B cell (primary cell): ENCODE results near the gene ENO2. TPM values are rescaled to one million over a fixed set of nuclear protein-coding genes. Genes with fewer than 3 reads are reported as not detected.
"Not testable (repeated sequence)": the region's sequence is repeated elsewhere in the genome, so short reads cannot be mapped to it uniquely, and the experiment has no call there.

Source experiments
- ATAC-seq: fragments of 200-7000 bp; cut with Tn5 transposase; one replicate; pipeline ENCODE4 v1.10.0; 2021; ENCODE audit warnings: low read depth, mild to moderate bottlenecking, moderate number of reproducible peaks, moderate library complexity
- CTCF ChIA-PET: fragments of 350-600 bp; sonication (Branson Sonifier 250); formaldehyde crosslinking; loops from one replicate; lab custom pipeline; 2021; ENCODE audit warnings: antibody characterized with exemption, inconsistent platforms; lab: Charles Lee
- POLR2A ChIA-PET: fragments of 350-600 bp; sonication (Branson Sonifier 250); formaldehyde crosslinking; loops from one replicate; lab custom pipeline; 2021; ENCODE audit warnings: antibody characterized with exemption; lab: Charles Lee
- DNase-seq: peaks from one replicate; pipeline ENCODE4 v3.0.0; 2013
- H2AFZ ChIP-seq: 2 replicates; pipeline ENCODE4 v1.6.1; 2012; ENCODE audit warnings: mild to moderate bottlenecking, low read depth, low read length; ENCODE audit not compliant: insufficient read depth, poor library complexity, severe bottlenecking
- H3K27ac ChIP-seq, 2 donors: 1 replicate in 1 of 2; 2 replicates in 1 of 2; pipeline ENCODE4 v1.5.1; 2012 to 2013; ENCODE audit warnings: low read length in 2 of 2, mild to moderate bottlenecking in 2 of 2, moderate library complexity in 1 of 2
- H3K27me3 ChIP-seq, 4 experiments: fragments of 200-600 bp in 1 of 4; sonication (generic) in 1 of 4; replicated peaks in 1 of 4; 1 replicate in 2 of 4; 2 replicates in 2 of 4; pipeline versions ENCODE4 v1.6.1 to v1.7.0; 2013 to 2016; ENCODE audit warnings: low read length in 3 of 4, mild to moderate bottlenecking in 2 of 4, mixed read lengths in 1 of 4, moderate library complexity in 1 of 4; ENCODE audit not compliant: insufficient read depth in 4 of 4, control insufficient read depth in 3 of 4; ENCODE audit errors: control extremely low read depth in 1 of 4
- H3K36me3 ChIP-seq, 2 experiments: replicated peaks in 1 of 2; 1 replicate in 1 of 2; 2 replicates in 1 of 2; pipeline versions ENCODE4 v1.6.1 to v1.7.1; 2013; ENCODE audit warnings: low read length in 1 of 2; ENCODE audit not compliant: insufficient read depth in 2 of 2, control insufficient read depth in 1 of 2; ENCODE audit errors: control extremely low read depth in 1 of 2, extremely low read depth in 1 of 2
- H3K4me1 ChIP-seq, 2 donors: fragments of 200-600 bp in 1 of 2; sonication (generic) in 1 of 2; 1 replicate in 1 of 2; 2 replicates in 1 of 2; pipeline versions ENCODE4 v1.5.1 to v1.6.1; 2013 to 2017; ENCODE audit warnings: low read length in 2 of 2; ENCODE audit not compliant: control insufficient read depth in 2 of 2, insufficient read depth in 2 of 2
- H3K4me2 ChIP-seq: replicated peaks from 2 replicates; pipeline ENCODE3; 2012; ENCODE audit warnings: mild to moderate bottlenecking, low read depth, low read length; ENCODE audit not compliant: poor library complexity, severe bottlenecking
- H3K4me3 ChIP-seq, 5 experiments: fragments of 200-600 bp in 1 of 5; sonication (generic) in 1 of 5; 1 replicate in 3 of 5; 2 replicates in 2 of 5; pipeline versions ENCODE4 v1.5.1 to v1.7.0; 2011 to 2016; ENCODE audit warnings: low read length in 4 of 5, mild to moderate bottlenecking in 4 of 5, low read depth in 2 of 5, control low read depth in 1 of 5, moderate library complexity in 1 of 5; ENCODE audit not compliant: insufficient read depth in 1 of 5; ENCODE audit errors: control extremely low read depth in 1 of 5, extremely low read depth in 1 of 5
- H3K79me2 ChIP-seq: fragments of 200-600 bp; sonication (generic); one replicate; pipeline ENCODE4 v1.6.0; 2016; ENCODE audit warnings: low read length; ENCODE audit not compliant: control insufficient read depth, insufficient read depth
- H3K9ac ChIP-seq: fragments of 200-600 bp; sonication (generic); 2 replicates; pipeline ENCODE4 v1.6.1; 2017; ENCODE audit warnings: mild to moderate bottlenecking, low read length, moderate library complexity
- H3K9me3 ChIP-seq, 3 donors: one replicate each; pipeline versions ENCODE4 v1.6.1 to v1.7.1; 2013; ENCODE audit warnings: low read length in 2 of 3; ENCODE audit not compliant: control insufficient read depth in 2 of 3, insufficient read depth in 1 of 3; ENCODE audit errors: control extremely low read depth in 1 of 3
- H4K20me1 ChIP-seq: 2 replicates; pipeline ENCODE4 v1.6.0; 2012; ENCODE audit warnings: mild to moderate bottlenecking, low read length; ENCODE audit not compliant: insufficient read depth, control insufficient read depth, poor library complexity, severe bottlenecking
- H3K27ac Mint-ChIP-seq: one replicate; pipeline ENCODE4 v1.8.0; 2021; ENCODE audit warnings: mixed read lengths
- H3K27me3 Mint-ChIP-seq: one replicate; pipeline ENCODE4 v1.8.0; 2021; ENCODE audit warnings: mixed read lengths
- H3K4me1 Mint-ChIP-seq: one replicate; pipeline ENCODE4 v1.8.0; 2021; ENCODE audit warnings: mixed read lengths
- H3K4me3 Mint-ChIP-seq: one replicate; pipeline ENCODE4 v1.8.0; 2021; ENCODE audit warnings: mixed read lengths
- H3K9me3 Mint-ChIP-seq: one replicate; pipeline ENCODE4 v1.8.0; 2022; ENCODE audit warnings: mixed read lengths; ENCODE audit not compliant: insufficient read depth
- CTCF ChIP-seq: fragments of 200-600 bp; IDR thresholded peaks from one replicate; pipeline ENCODE4 v1.8.0; 2022; ENCODE audit warnings: antibody characterized with exemption, mild to moderate bottlenecking
- EZH2 ChIP-seq: IDR thresholded peaks from 2 replicates; pipeline ENCODE4 v1.6.1; 2012; ENCODE audit warnings: borderline replicate concordance, low read depth, mild to moderate bottlenecking, moderate library complexity, low read length; ENCODE audit not compliant: insufficient read depth, poor library complexity, severe bottlenecking
- WGBS: methylation state at CpG from one replicate; pipeline ENCODE4 v1.1.5; 2013; ENCODE audit warnings: missing lambda C conversion rate; ENCODE audit not compliant: insufficient coverage; 5-methylcytosine and 5-hydroxymethylcytosine counted together
- intact Hi-C: fragments of 100-400 bp; cut with micrococcal nuclease; formaldehyde crosslinking; loops from one replicate; pipeline ENCODE4 v1.10.0; 2022
- polyA plus RNA-seq: library from polyadenylated mRNA; depleted of rRNA; stranded (reverse); fragments of >200 nt; gene quantifications from 2 replicates; pipeline ENCODE4 v1.2.3, GENCODE V29; 2012
- total RNA-seq, 2 donors: library from RNA; stranded (reverse); fragments of 120-200 nt in 1 of 2; gene quantifications; 1 replicate in 1 of 2; 2 replicates in 1 of 2; pipeline versions ENCODE4 v1.2.3 to v1.2.4, GENCODE V29; 2013 to 2022

ENO2 gene
- total and polyA plus RNA-seq, 2 donors (not counting 1 experiment from before 2014, with no cell fraction given) = 42.5 to 55.3 TPM

GRCh38 chr12:6905414-6906040, 8.9 kb upstream of the ENO2 start:
- POLR2A ChIA-PET = interaction anchor here (1.0 to 1.8 kb wide), 6 partner anchors 9 to 54 kb away, joined by 3 to 8 read pairs (median 6); partner anchors contain the start of genes CDCA3, ENO2, SPSB2 and USP5
- Mint-ChIP-seq H3K9me3 (no peaks in the 10 kb centered on the region), H3K27ac (no peak overlapping the region), H3K4me1 (peaks cover 2% of the 10 kb centered on the region), H3K4me3 (no peak overlapping the region), H3K27me3 (no peaks in the 10 kb centered on the region)
- 94% methylated on average over 2 of the region's 5 CpGs for WGBS
- Histone ChIP-seq H3K27me3 (no peaks in the 10 kb centered on the region), H3K4me3 (peak overlapping the region in 4 of 5 experiments; percentile 59 to 86 (median 76)), H4K20me1 (no peaks in the 10 kb centered on the region), H2AFZ (peak overlapping the region; percentile 89), H3K79me2 (no peaks in the 10 kb centered on the region), H3K9me3 (no peaks in the 10 kb centered on the region), H3K36me3 (peaks cover 0 to 6% of the 10 kb centered on the region in 2 experiments), H3K9ac (peak overlapping the region; percentile 92), H3K27ac (peak overlapping the region; percentile 82 to 94), H3K4me1 (peaks cover 14 to 18% of the 10 kb centered on the region in 2 donors), H3K4me2 (peak overlapping the region; percentile 92)
- no peak for ATAC-seq
- DNase-seq = no peak
- intact Hi-C loops = no loop called here
- TF ChIP-seq CTCF (no peak), EZH2 (no peak)
- CTCF ChIA-PET = interaction anchor here (0.9 to 6.9 kb wide), 3 partner anchors 14 to 32 kb away, joined by 3 to 33 read pairs (median 4); partner anchors contain the start of gene SPSB2

- intact Hi-C loops, H3K9me3 ChIP-seq, H2AFZ ChIP-seq, H3K9ac ChIP-seq, H3K79me2 ChIP-seq, H3K27me3 ChIP-seq, H3K27ac Mint-ChIP-seq, H3K36me3 ChIP-seq, DNase-seq, H3K4me3 Mint-ChIP-seq, H3K27ac ChIP-seq, H4K20me1 ChIP-seq, H3K4me2 ChIP-seq, H3K27me3 Mint-ChIP-seq, H3K9me3 Mint-ChIP-seq, H3K4me3 ChIP-seq, ATAC-seq, H3K4me1 Mint-ChIP-seq: not testable (repeated sequence)
- WGBS = 100% methylated on average over 9 of the region's 11 CpGs
- POLR2A ChIA-PET = interaction anchor here (0.7 to 2.0 kb wide), 2 partner anchors 17 to 290 kb away, joined by 4 read pairs; no protein-coding TSS in a partner anchor
- CTCF ChIA-PET = interaction anchor here (0.9 to 6.9 kb wide), 7 partner anchors 9 to 35 kb away, joined by 3 to 33 read pairs (median 4); partner anchors contain the start of gene SPSB2
- H3K4me1 ChIP-seq = peaks cover 14 to 18% of the 10 kb centered on the region in 2 donors
Observed at GRCh38 chr12:6908141-6908540, 6.2 kb upstream of the ENO2 start.
